Keratinocyte (primary cell): Measurements from ENCODE around the gene CELSR3. TPM values are rescaled to one million over a fixed set of nuclear protein-coding genes. Genes with fewer than 3 reads are reported as not detected.
A peak's percentile ranks its signal among the peaks of the same experiment; 100 is the strongest.

Experiments used
- DNase-seq: peaks from one replicate; pipeline ENCODE4 v3.0.0-alpha.2; 2011; ENCODE audit warnings: low read depth, missing footprints, low spot score
- FAIRE-seq: peaks from 2 replicates; lab custom pipeline; 2011; peaks lifted over from hg19 to GRCh38; lab: Jason Lieb, UNC
- H2AFZ ChIP-seq: 2 replicates; pipeline ENCODE4 v1.6.0; 2012; ENCODE audit warnings: low read length, control low read depth, inconsistent platforms; ENCODE audit not compliant: control insufficient read depth
- H3K27ac ChIP-seq: 2 replicates; pipeline ENCODE4 v1.5.1; 2011; ENCODE audit warnings: low read length; ENCODE audit not compliant: control insufficient read depth, insufficient read depth
- H3K27me3 ChIP-seq: 3 replicates; pipeline ENCODE4 v1.6.0; 2011; ENCODE audit warnings: low read length; ENCODE audit not compliant: control insufficient read depth, insufficient read depth; ENCODE audit errors: extremely low read depth
- H3K36me3 ChIP-seq, 2 experiments: 2 replicates in 1 of 2; 3 replicates in 1 of 2; pipeline ENCODE4 v1.5.1; 2011; ENCODE audit warnings: low read length in 2 of 2, mild to moderate bottlenecking in 1 of 2; ENCODE audit not compliant: control insufficient read depth in 2 of 2, insufficient read depth in 2 of 2; ENCODE audit errors: extremely low read depth in 1 of 2
- H3K4me1 ChIP-seq: 3 replicates; pipeline ENCODE4 v1.5.1; 2011; ENCODE audit warnings: low read length; ENCODE audit not compliant: control insufficient read depth, insufficient read depth; ENCODE audit errors: extremely low read depth
- H3K4me2 ChIP-seq: 3 replicates; pipeline ENCODE4 v1.6.0; 2011; ENCODE audit warnings: low read depth, low read length; ENCODE audit not compliant: control insufficient read depth, insufficient read depth; ENCODE audit errors: extremely low read depth
- H3K4me3 ChIP-seq, 3 experiments: fragments of 200-600 bp in 1 of 3; sonication (generic) in 1 of 3; 2 replicates in 2 of 3; 3 replicates in 1 of 3; pipeline ENCODE4 v1.5.1; 2011 to 2016; ENCODE audit warnings: low read length in 3 of 3, mild to moderate bottlenecking in 3 of 3, control low read depth in 2 of 3, inconsistent platforms in 1 of 3, low read depth in 1 of 3, mixed read lengths in 1 of 3, mixed run types in 1 of 3, moderate library complexity in 1 of 3; ENCODE audit not compliant: control insufficient read depth in 2 of 3, insufficient read depth in 2 of 3; ENCODE audit errors: extremely low read depth in 1 of 3
- H3K79me2 ChIP-seq: 2 replicates; pipeline ENCODE4 v1.6.0; 2012; ENCODE audit warnings: low read length; ENCODE audit not compliant: control insufficient read depth, insufficient read depth
- H3K9ac ChIP-seq: 3 replicates; pipeline ENCODE4 v1.6.0; 2011; ENCODE audit warnings: low read length; ENCODE audit not compliant: control insufficient read depth, insufficient read depth; ENCODE audit errors: extremely low read depth
- H3K9me1 ChIP-seq: 3 replicates; pipeline ENCODE4 v1.6.0; 2011; ENCODE audit warnings: low read length; ENCODE audit not compliant: control insufficient read depth, insufficient read depth; ENCODE audit errors: extremely low read depth
- H3K9me3 ChIP-seq: 2 replicates; pipeline ENCODE4 v1.5.1; 2012; ENCODE audit warnings: low read depth, low read length; ENCODE audit not compliant: control insufficient read depth
- H4K20me1 ChIP-seq: 3 replicates; pipeline ENCODE4 v1.6.0; 2011; ENCODE audit warnings: low read length; ENCODE audit not compliant: control insufficient read depth, insufficient read depth; ENCODE audit errors: extremely low read depth
- CTCF ChIP-seq, 3 experiments: IDR thresholded peaks in 1 of 3; conservative IDR thresholded peaks in 1 of 3; optimal IDR thresholded peaks in 1 of 3; 2 replicates in 2 of 3; 3 replicates in 1 of 3; pipeline versions ENCODE3 to v1.5.1; 2011; ENCODE audit warnings: low read length in 3 of 3, mild to moderate bottlenecking in 3 of 3, moderate library complexity in 2 of 3, control low read depth in 1 of 3, inconsistent platforms in 1 of 3; ENCODE audit not compliant: insufficient read depth in 2 of 3; ENCODE audit errors: extremely low read depth in 1 of 3
- EZH2 ChIP-seq: IDR thresholded peaks from one replicate; pipeline ENCODE4 v1.6.1; 2012; ENCODE audit warnings: inconsistent platforms, mild to moderate bottlenecking, low read length, moderate library complexity
- dilution Hi-C: fragments of 300-500 bp; cut with MboI; formaldehyde crosslinking; loops from one replicate; pipeline ENCODE4 v1.7.0; 2020; ENCODE audit warnings: low sequenced_read_pairs; ENCODE audit not compliant: extremely low pct_ligation_motif_present
- polyA plus RNA-seq, 5 experiments: library from polyadenylated mRNA; depleted of rRNA in 3 of 5; stranded (reverse) in 3 of 5; stranded (forward) in 1 of 5; unstranded in 1 of 5; fragments of >200 nt; gene quantifications; 1 replicate in 1 of 5; 2 replicates in 3 of 5; 3 replicates in 1 of 5; pipeline versions ENCODE4 v1.2.1 to v1.2.3, GENCODE V29; 2011 to 2012; ENCODE audit warnings: missing spikeins in 2 of 5, low read depth in 1 of 5, low replicate concordance in 1 of 5

Gene CELSR3
- polyA plus RNA-seq, 1 donor (not counting 4 experiments of a cell fraction or from before 2014, with no cell fraction given) = 0.25 TPM

- peak overlapping the region; percentile 83 for H3K4me2 ChIP-seq
Observed at GRCh38 chr3:48597408-48597800, 65.3 kb downstream of the CELSR3 start.

GRCh38 chr3:48596676-48597407, 65.8 kb downstream of the CELSR3 start:
- H3K9ac ChIP-seq = peak overlapping the region; percentile 40
- peaks cover 2% of the 10 kb centered on the region for H3K9me1 ChIP-seq
- H4K20me1 ChIP-seq = peaks cover 12% of the 10 kb centered on the region
- no peaks in the 10 kb centered on the region for H3K27me3 ChIP-seq
- H3K36me3 ChIP-seq = peaks cover 27 to 45% of the 10 kb centered on the region in 2 experiments
- H3K79me2 ChIP-seq = peaks cover 32% of the 10 kb centered on the region
- no peak overlapping the region for H3K4me2 ChIP-seq
- dilution Hi-C loops = no loop called here
- H3K4me1 ChIP-seq = peaks cover 79% of the 10 kb centered on the region
- no peak for DNase-seq
- peak overlapping the region; percentile 98 for H3K27ac ChIP-seq
- H3K9me3 ChIP-seq = no peaks in the 10 kb centered on the region
- H2AFZ ChIP-seq = no peak overlapping the region
- no peak overlapping the region for H3K4me3 ChIP-seq
- no peak for FAIRE-seq
- TF ChIP-seq CTCF (optimal IDR thresholded peaks at IDR 0.05 in 1 of 3, IDR thresholded peaks at IDR 0.05 in 1 of 3, conservative IDR thresholded peaks at IDR 0.05 in 1 of 3; ENCODE audit: extremely low read depth in 1 of 3, insufficient read depth in 2 of 3, low read length in 3 of 3) (no peak), EZH2 (no peak)

More at GRCh38 chr3:48597408-48597800, 65.3 kb downstream of the CELSR3 start:
- Histone ChIP-seq H3K4me3 (no peak overlapping the region), H2AFZ (no peak overlapping the region), H3K27me3 (no peaks in the 10 kb centered on the region), H3K9me3 (no peaks in the 10 kb centered on the region), H3K36me3 (peaks cover 27 to 42% of the 10 kb centered on the region in 2 experiments), H3K4me1 (peaks cover 75% of the 10 kb centered on the region), H4K20me1 (peaks cover 8% of the 10 kb centered on the region), H3K9me1 (peaks cover 2% of the 10 kb centered on the region), H3K9ac (peak overlapping the region; percentile 74), H3K27ac (peak overlapping the region; percentile 98), H3K79me2 (peaks cover 27% of the 10 kb centered on the region)
- no peak for DNase-seq
- dilution Hi-C loops = no loop called here
- no peak for TF ChIP-seq CTCF (optimal IDR thresholded peaks at IDR 0.05 in 1 of 3, IDR thresholded peaks at IDR 0.05 in 1 of 3, conservative IDR thresholded peaks at IDR 0.05 in 1 of 3; ENCODE audit: extremely low read depth in 1 of 3, insufficient read depth in 2 of 3, low read length in 3 of 3)
- no peak for FAIRE-seq
